SK-N-SH (cell line): Measurements from ENCODE around the gene PPM1E.

Experiments
- CTCF ChIP-seq: fragments of 200-600 bp; sonication (generic); IDR thresholded peaks from 2 replicates; pipeline ENCODE4 v1.6.1; 2017; ENCODE audit warnings: antibody characterized with exemption, mild to moderate bottlenecking, moderate library complexity
- MAX ChIP-seq: IDR thresholded peaks from 2 replicates; pipeline ENCODE4 v1.4.0; 2012; ENCODE audit warnings: low read depth
- RAD21 ChIP-seq: IDR thresholded peaks from 2 replicates; pipeline ENCODE4 v1.6.1; 2012; ENCODE audit warnings: mild to moderate bottlenecking, low read length
- RCOR1 ChIP-seq: fragments of 150-350 bp; IDR thresholded peaks from 2 replicates; pipeline ENCODE4 v1.6.1; 2017; ENCODE audit warnings: antibody characterized with exemption, low read length
- TCF12 ChIP-seq: IDR thresholded peaks from 2 replicates; pipeline ENCODE4 v1.4.0; 2012
- USF2 ChIP-seq: fragments of 150-350 bp; IDR thresholded peaks from 2 replicates; pipeline ENCODE4 v1.6.1; 2017; ENCODE audit warnings: antibody characterized with exemption, low read length, low read depth, borderline replicate concordance
- YY1 ChIP-seq: IDR thresholded peaks from 2 replicates; pipeline ENCODE4 v1.4.0; 2012; ENCODE audit warnings: low read depth, mild to moderate bottlenecking

- TF ChIP-seq YY1 = no peak
- no peak for TF ChIP-seq RCOR1
- no peak for TF ChIP-seq RAD21
- no peak for TF ChIP-seq MAX
- TF ChIP-seq CTCF = no peak
- TF ChIP-seq TCF12 = no peak
- TF ChIP-seq USF2 = no peak
Observed at GRCh38 chr17:58966208-58966607, 210.6 kb downstream of the PPM1E start.
